DMS153 (cell line): ENCODE results near the gene CTTN.
"Not testable (repeated sequence)": the region's sequence is repeated elsewhere in the genome, so short reads cannot be mapped to it uniquely, and the experiment has no call there.

ENCODE experiments used
- DNase-seq: peaks from one replicate; lab custom pipeline; 2025; lab: John Stamatoyannopoulos, UW

CTTN gene

DNA sequence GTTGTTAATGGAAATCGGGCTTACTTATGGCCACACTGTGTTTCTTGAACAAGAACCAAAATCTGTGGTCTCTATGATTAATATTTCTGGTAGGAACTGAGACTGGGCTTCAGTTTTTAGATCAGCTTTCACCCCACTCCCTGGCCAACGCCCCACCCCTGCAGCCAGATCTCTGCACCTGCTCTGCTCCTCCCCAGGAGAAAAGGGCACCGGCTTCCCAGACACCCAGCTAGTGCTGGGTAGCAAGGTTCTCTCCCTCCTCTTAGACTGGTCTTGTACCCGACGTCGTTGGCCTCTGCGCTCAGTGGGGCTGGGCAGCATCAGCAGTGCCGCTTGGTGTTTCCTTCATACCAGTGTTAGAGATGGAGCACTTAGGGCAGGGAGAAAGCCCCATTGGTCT is 17.0 kb upstream of the CTTN start:
- DNase-seq = no peak

DNA sequence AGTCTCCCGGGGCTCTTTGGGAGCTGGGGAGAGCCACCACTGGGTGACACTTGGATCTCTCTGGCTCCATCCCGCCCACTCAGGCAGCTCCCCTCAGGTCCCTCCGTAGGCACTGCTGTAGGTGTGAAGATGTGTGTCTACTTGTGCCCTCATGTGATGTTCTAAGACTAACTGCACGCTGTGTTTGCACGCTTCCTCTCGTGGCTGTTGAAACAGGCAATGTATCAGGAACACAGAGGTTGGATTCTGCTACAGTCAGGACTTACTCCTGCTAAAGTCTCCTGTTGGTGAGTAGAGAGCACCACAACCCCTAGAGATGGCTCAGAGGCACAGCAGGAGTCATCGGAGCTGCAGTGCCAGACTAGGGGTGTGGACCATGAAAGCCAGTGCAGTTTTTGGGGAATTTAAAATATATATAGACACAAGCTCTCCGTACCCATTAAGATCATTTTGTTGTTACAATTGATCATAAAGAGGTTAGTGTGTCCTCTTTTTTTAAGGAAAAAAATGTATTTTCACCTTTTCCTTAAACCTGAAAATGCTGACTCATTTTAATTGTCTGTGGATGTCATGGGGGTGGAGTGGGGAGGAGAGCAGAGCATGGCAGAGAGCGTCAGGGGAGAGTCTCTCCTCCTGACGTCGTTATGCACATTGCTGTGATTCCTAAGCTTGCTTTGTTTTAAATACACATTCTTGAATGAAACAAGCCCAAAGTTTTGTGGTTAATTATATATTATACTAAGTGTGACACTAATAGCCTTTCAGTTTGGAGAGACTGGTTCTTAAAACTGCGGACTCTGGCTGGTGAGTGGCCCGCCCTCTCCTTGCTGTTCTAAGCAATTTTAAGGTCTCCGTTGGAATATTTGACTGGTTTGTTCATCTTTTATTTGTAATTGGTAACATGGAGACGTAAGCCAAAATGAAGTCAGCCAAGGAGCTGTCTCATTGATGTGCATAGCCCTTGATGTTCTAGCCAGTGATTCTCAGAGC is 16.2 kb upstream of the CTTN start:
- no peak for DNase-seq

DNA sequence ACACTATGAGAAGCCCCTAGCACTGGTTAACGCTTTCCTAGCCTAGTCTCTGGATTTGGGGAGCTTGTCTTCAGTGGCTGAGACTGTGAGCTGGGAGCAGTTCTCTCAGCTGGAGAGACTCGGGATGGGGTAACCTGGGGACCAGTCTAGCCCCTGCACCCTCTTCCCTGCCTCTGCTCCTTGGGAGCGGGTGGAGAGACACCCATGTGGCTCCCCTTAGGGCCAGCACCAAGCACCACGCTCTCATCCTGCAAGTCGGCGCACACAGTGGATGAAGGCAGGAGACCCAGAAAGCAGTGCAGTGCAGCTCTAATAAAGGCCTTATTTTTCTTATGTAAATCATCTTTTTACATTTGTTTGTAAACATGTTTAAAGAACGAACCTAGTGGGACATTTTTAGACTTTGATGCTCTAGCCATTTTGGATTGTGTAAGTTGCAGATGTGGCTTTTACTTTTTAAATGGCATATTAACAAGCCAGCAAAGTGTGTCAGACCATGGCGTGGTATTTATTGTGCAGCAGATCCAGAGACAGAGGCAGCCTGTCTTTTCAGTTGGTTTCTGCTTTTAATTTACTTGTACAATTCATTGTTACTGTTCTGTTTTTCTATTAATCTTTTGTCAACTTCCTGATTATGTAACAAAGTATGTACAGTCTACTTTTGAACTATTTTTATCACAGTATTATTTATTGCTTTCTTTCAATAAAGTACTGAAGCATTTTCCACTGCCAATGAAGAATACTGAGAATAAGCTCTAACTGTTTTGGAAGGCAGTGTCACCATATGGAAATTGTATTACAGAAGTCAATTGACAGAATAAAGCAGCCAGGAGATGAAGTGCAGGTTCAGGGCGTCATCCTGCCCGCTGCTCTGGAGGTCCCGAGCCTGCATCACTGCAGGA is 14.4 kb upstream of the CTTN start:
- DNase-seq = no peak

DNA sequence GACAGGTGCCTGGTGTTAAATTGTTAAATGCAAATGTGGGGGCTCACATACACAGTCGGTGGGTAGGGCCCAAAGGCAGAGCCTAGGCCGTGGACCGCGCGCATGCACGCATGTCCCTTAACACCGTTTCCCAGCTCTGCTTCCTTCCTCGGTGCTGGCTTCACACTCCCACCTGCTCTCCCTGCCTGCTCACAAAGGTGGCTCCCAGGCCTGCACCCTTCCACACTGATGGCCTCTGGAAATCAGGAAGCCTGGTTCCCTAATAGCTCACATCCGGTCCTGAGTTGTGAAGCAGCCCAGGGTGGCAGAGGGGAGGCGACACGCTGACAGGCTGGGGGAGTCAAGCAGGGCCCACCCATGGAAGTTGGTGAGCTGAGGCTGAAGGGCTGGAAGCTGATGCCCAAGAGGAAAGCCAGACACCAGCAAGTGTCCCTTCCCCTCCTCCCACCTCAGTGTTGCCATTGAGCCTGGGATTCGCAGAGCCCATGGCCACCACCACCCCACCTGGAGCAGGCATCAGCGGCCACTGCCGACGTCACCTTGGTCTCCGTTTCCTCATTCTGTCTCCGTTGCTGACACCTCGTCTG is 13.7 kb upstream of the CTTN start:
- DNase-seq = no peak

DNA sequence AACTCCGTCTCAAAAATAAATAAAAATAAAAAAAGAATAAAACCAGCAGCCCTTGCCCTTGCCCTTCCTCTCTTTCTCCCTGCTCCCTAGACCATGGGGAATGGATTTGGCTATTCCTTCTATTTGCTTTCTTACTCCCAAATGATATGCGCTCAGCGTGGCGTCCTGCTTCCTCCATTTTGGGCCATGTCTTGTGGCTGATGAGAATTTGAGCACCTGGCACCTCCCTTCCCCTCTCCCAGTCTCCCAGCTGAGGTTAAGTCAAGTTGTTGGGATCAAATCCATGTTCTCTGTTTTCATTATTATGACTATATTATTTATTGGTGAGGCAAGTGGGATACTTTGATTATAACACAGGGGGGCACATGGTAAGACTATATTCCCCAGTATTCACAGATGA is 10.8 kb upstream of the CTTN start:
- DNase-seq = no peak

DNA sequence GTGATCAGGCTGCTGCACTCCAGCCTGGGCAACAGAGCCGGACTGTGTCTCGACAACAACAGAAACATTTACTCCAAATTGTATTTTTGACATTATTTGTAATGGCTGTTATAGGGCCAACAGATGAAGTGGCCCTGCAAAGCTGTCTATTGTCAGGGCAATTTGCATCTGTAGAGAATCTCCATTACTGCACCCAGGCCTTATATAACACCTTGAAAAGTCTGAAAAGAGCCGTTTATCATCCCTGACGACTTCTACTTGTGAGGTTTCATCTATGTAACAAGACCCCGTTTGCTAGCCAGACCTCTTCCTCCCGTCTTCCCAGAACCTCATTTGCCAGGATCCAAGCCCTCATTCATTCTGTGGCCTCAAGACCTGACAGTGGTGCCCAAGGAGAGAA is 9.1 kb upstream of the CTTN start:
- no peak for DNase-seq

DNA sequence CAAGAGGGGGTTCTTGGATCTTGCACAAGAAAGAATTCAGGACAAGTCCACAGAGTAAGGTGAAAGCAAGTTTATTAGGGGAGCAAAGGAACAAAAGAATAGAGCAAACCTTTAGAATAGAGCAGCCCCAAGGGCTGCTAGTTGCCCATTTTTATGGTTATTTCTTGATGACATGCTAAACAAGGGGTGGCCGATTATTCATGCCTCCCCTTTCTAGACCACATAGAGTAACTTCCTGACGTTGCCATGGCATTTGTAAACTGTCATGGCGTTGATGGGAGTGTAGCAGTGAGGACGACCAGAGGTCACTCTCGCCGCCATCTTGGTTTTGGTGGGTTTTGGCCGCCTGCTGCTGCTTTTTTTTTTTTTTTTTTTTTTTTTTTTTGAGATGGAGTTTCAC is 7.4 kb upstream of the CTTN start:
- not testable (repeated sequence) for DNase-seq

DNA sequence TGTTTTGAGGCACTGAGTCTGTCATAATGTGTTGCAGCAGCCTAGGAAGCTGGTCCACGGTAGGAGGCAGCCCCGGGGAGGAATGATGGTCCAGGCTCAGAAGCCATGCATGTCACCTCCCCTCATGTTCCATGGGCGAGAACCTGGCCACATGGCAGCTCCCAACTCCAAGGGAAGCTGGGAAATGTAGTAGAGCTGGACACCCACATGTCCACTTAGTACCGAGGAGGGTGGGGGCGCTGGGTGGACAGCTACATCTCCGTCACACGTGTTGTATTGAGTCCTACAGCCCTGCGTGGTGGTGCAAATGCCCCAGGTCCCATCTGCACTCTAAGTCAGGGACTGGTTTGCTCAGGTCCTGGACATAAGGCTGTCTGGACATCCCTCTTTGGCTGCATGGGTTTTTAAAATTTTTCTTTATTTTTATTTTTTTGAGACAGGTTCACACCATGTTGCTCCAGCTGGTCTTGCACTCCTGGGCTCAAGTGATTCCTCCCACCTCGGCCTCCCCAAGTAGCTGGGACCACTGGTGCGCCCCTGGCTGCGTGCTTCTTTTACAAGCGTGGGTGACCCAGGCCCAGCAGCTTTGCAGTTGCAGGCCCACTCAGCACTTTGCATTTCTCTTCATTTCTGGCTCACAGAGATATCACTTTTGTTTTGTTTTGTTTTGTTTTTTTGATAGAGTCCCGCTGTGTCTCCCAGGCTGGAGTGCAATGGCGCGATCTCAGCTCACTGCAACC is 3.9 kb upstream of the CTTN start:
- DNase-seq = no peak

DNA sequence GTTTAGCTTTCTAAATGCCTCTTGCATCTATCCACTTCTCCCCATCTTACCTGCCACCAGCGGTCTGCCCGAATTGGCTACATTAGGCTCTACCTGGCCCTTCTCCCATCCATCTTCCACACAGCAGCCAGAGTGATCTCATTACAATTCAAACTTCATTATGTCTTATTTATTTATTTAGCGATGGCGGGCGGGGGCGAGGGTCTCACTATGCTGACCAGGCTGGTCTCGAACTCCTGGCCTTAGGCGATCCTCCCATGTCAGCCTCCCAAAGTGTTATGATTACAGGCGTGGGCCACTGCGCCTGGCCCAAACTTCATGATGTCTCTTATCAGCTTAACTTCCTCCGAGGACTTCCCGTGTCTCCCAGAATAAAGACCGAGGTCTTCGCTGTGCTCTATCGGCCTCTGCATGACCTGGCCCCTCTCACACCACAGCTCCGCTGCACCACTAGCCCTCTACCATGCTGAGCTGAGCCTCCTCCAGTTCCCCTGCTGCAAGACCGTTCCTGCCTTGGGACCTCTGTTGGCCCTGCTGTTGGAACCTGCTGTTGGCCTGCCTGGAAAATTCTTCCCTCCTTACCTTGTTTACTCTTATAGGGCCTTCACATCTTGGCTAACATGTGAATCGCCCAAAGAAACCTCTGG is 870 bp upstream of the CTTN start:
- no peak for DNase-seq

DNA sequence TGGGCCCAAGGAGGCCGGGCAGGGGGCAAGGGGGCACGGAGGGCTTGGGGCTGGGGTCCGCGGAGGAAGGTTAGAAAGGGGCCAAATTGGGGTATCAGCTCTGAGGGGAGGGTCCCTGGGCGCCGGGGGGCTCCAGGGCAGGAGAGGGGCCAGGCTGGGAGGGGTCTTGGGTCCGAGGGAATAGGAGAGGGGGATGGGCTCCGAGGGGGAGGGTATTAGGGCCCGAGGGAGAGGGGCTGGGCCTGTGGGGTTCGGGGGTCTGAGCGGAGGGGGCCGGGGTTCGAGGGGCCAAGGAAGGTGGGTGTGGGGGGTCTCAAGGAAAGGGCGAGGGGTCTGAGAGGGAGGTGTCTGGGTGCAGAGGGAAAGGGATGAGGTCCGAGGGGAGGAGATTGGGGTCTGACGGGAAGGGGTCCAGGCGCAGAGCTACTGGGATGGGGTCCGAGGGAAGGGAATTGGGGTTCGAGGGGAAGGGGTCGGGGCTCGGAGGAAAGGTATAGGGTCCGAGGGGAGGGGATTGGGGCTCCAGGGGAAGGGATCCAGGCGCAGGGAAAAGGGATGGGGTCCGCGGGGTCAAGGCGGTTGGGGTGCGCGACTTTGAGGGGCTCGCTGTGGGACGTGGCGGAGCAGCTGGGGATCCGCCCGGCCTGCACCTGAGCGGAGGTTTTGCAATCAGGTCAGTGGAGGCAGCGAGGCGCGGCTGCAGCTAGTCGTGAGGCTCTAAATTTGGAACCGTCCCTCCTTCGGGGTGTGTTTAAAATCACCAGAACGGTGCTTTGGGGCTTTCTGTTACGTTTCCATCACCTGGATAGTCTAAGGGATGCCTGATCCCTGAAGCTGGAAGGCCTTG is 728 bp downstream of the CTTN start:
- no peak for DNase-seq

DNA sequence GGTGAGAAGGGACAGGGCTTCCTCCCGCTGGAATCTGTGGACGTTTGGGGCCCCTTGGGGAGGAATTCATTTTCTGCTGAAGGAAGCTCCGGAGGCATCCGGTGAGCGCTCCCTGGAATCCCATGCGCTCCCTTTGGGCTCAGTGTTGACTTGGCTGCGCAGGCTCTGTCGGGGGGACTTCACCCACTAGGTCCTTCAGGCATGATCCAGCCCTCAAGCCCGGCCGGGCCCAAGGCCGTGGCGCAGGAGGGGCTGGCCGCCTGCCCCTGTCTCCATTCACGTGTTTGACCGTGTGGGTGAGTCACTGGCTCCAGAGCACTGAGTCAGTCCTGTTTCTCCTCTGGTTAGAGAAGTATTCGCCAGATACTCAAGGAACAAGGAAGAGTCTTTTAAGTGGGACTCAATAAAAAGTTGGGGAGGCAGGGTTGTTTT is 1.4 kb downstream of the CTTN start:
- no peak for DNase-seq

DNA sequence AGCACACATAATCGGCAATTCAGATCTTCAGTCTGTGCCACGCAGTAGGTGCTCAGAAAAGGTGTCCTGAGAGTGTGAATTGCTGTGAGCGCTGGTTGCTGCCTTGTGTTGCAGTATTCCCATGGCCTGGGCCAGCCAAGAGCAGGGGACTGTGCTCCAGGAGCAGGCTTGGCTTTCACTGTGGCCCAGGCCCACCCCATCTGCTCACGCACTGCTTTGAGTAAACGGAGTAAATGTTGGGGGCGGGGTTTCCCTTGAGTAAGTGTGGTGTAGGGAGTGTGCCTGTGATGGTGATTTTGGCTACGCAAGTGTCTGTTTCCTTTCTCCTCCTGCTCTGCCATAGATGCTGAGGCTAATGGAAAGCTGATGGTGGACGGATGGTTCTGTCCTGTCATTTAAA is 2.3 kb downstream of the CTTN start:
- DNase-seq = no peak

DNA sequence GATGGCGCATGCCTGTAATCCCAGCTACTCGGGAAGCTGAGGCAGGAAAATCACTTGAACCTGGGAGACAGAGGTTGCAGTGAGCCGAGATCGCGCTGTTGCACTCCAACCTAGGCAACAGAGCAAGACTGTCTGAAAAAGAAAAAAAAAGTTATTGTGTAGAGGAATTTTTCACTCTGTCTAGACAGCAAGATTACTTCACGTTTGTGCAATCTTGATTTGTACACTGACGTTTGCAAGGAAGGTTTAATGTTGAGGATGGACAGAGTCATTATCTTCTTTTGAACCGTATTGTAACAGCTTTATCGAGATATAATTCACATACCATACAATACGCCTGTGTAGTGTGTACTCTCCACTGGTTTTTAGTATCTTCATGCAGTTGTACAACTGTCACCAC is 3.7 kb downstream of the CTTN start:
- DNase-seq = no peak

DNA sequence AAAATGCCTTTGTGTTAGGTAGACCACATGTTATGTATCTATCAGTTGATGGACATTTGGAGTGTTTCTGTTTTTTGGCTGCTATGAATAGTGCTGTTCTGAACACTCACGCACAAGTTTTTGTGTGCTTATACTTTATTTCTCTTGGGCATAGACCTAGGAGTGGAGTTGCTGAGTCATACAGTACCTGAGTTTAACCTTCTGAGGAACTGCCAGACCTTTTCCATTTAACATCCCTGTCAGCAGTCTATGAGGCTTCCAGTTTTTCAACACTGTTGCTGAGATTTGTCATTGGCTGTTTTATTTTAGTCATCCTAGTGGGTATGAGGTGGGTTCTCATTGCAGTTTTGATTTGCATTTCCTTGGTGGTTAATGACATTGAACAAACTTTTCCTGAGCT is 4.4 kb downstream of the CTTN start:
- no peak for DNase-seq

DNA sequence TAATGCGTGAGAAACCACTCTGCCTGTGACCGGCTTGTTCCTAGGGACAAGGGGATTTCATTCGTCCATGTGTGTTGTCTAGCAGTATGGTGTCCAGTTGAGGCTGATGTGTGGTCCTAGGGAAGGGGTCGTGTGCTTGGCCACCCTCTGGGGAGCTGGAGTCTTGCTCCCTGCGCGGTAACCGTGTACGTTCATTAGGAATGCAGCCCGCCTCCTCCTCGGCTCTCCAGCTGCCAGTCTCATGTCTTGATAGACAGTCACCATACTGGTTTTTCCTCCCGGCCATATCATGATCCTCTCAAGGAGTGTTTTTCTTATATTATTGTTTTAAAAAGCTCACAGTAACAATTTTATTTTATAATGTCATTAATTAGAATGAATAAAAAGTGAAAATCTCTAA is 5.9 kb downstream of the CTTN start:
- no peak for DNase-seq

DNA sequence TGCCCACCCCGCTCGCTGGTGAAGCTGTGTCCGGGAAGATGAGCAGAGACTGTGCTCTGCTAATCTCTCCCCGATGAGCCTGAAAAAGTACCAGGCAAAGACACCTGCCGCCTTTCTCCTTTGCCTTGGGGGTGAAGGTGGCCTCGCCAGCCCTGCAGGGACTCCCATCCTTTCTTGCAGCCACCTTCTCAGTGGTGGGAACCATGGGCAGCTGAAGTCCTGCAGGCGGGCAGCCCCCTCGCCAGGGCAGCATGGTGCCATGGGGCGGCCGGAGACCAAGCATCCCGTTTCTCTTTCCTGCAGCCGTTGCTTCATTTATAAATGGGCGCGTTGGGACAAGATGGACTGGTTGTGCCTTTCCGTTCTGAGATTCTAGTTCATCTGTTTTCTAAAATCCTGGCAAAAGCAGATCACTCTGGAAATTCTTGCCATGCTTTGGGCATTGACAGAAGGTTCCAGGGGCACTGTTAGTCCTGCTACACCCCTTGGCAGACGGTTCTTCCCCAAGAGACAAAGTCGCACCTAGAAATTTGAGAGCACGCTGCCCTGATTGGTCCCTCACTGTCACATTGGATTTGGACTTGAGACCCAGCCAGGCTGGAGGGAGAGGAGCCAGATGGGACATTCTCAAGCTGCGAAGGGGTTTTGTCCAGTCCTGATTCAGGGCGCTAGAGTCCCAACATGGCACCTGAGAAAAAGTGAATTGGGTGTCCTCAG is 7.5 kb downstream of the CTTN start:
- DNase-seq = no peak

DNA sequence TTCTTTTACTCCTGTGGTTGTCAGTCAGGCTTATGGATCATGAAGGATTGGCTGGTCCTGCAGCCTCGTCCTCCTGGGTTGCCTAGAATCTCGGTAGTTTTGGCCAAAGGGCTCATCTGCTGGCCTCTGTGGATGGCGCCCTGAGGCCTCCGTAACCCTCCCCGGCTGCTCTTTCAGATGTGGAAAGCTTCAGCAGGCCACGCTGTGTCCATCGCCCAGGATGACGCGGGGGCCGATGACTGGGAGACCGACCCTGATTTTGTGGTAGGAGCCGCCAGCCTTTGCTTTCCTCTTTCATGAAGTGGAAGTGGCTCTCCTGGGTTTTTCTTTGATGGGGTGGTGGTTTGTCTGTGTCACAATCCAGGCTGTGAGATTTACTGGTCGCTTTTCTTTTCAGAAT is 8.8 kb downstream of the CTTN start:
- no peak for DNase-seq

DNA sequence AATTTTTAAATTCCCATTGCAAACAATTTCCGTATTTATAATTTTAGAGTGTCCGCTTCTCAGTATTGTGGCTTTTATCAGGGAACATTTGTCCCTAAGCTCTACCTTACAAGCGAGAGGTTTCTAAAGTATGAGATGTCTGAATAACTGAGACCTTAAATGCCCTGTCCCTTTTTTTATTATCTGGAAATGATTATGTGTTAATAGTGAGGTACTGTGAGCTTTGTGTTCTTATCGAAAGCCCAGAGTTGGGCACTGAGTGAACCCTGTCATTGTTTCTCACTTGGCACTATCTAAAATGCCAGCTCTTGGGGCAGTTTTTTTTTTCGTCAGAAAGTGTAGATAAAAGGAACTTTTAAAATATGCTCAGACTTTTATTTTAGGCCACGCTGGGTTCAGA is 9.5 kb downstream of the CTTN start:
- DNase-seq = no peak

DNA sequence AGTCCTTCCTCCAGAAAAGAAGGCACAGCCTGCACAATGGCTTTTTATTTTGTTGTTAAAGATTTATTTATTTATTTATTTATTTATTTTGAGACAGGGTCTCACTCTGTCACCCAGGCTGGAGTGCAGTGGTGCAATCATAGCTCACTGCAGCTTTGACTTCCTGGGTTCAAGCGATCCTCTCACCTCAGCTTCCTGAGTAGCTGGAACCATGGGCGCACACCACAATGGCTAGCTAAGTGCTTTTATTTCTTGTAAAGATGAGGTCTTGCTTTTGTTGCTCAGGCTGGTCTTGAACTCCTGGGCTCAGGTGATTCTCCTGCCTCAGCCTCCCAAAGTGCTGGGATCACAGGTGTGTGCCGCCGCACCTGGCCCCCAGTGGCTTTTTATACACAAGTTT is 10.0 kb downstream of the CTTN start:
- not testable (repeated sequence) for DNase-seq

DNA sequence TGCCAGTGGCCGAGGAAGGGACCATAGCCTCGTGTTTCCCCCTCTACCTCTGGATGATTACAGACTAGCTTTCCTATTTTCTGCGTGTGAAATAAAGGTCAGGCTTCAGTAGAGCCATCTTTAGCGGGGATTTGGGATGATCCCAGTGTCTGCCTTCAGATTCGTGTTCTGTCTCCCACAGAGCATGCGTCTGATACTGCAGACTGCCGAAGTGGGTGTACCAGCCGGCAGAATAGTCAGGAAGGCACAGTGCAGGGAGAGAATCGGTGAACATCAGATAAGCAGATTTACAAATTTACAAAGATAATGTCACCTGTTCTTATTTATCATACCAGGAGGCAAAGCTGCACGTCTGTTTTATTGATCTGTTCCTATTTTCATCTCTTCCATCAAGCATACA is 11.1 kb downstream of the CTTN start:
- DNase-seq = no peak
